Stimulated activated naive CD8-positive, alpha-beta T cell treated with anti-CD3 and anti-CD28 coated beads, Interleukin-15, amount 100 ng/mL, for 72 hours (primary cell): ENCODE measurements around the gene FMNL3.

ENCODE experiments used
- ATAC-seq: fragments of 150-1000 bp; cut with Tn5 transposase; 2 replicates; pipeline ENCODE4 v1.10.0; 2021; ENCODE audit warnings: mild to moderate bottlenecking, moderate library complexity
- DNase-seq, 2 donors: peaks; one replicate each; pipeline ENCODE4 v3.0.0; 2021 to 2022
- H3K27ac Mint-ChIP-seq, 2 donors: one replicate each; pipeline ENCODE4 v1.8.0; 2022; ENCODE audit warnings: mild to moderate bottlenecking in 2 of 2, mixed read lengths in 2 of 2, moderate library complexity in 2 of 2
- H3K27me3 Mint-ChIP-seq: one replicate; pipeline ENCODE4 v1.8.0; 2022; ENCODE audit warnings: mixed read lengths
- H3K4me1 Mint-ChIP-seq: one replicate; pipeline ENCODE4 v1.8.0; 2022; ENCODE audit warnings: mild to moderate bottlenecking, mixed read lengths
- H3K4me3 Mint-ChIP-seq, 2 donors: one replicate each; pipeline ENCODE4 v1.8.0; 2022; ENCODE audit warnings: mild to moderate bottlenecking in 2 of 2, mixed read lengths in 2 of 2, moderate library complexity in 1 of 2
- H3K9me3 Mint-ChIP-seq, 2 donors: one replicate each; pipeline ENCODE4 v1.8.0; 2022; ENCODE audit warnings: mixed read lengths in 2 of 2

Gene FMNL3

GRCh38 chr12:49599961-49600360 is 107.2 kb downstream of the FMNL3 start:
- no peaks in the 10 kb centered on the region for H3K27me3 Mint-ChIP-seq
- H3K4me1 Mint-ChIP-seq = peaks cover 3% of the 10 kb centered on the region
- H3K4me3 Mint-ChIP-seq = no peak overlapping the region
- no peak overlapping the region for H3K27ac Mint-ChIP-seq
- no peak for DNase-seq
- no peak for ATAC-seq
- H3K9me3 Mint-ChIP-seq = no peaks in the 10 kb centered on the region

DNA sequence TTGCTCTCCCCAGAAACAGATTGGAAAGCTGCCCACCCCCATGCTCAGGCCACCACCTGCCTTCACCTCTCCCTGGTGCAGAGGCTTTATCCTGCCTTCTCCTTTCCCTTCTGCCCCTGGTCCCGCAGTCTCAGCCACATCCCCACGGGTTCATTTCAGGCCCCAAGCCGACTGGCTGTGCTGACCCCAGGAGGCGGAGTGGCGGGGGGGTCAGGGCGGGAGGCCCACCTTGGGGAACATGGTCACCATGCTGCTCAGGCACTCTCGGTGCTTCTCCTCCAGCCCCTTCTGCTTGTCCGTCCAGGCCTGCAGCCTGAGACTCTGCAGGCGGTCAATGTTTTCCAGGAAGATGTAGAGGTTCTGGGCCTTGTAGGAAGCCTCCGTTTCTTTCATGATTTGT is 108.7 kb downstream of the FMNL3 start:
- ATAC-seq (no peak), DNase-seq (no peak)
- no peaks in the 10 kb centered on the region for H3K4me1 Mint-ChIP-seq
- no peaks in the 10 kb centered on the region for H3K9me3 Mint-ChIP-seq
- H3K27ac Mint-ChIP-seq = no peak overlapping the region
- H3K27me3 Mint-ChIP-seq = no peaks in the 10 kb centered on the region
- no peak overlapping the region for H3K4me3 Mint-ChIP-seq

DNA sequence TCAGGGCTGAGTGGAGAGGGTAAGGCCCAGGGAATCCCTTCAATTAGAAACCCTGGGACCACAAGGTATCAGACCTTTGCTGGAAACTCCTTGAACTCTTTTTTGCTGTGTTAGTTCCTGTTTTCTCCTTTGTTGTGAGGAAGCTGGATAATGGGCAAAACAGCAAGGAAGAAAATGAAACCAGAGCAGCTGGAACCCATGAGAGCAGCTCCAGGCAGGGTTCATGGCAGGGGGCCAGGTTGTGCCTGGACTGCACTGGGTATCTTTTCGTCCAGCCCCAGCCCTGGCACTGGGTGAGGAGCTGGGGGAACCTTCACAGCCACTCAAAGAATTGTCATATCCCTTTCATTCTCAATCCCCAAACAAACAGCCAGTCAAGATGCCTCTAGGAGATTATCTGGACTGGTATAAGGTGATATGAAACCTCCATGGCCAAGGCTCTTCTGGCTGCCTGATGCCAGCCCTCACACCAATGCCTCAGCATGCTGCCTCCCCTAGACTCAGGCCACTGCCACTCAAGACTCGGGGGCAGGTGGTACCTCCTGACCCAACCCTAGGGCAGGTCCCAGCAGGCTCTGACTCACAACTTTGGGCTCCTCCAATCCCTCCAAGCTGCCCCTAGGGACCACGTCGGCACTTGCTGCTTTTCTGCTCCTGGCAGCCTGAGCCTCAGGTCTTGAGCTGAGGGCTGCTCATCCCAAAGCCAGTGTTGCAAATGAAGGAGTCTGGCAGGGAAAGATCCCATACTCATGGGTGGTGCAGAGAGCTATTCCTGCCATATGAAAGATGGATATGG is 118.3 kb downstream of the FMNL3 start:
- no peak overlapping the region for H3K4me3 Mint-ChIP-seq
- H3K4me1 Mint-ChIP-seq = peaks cover 5% of the 10 kb centered on the region
- no peaks in the 10 kb centered on the region for H3K27me3 Mint-ChIP-seq
- ATAC-seq = no peak
- H3K9me3 Mint-ChIP-seq = peaks cover 4 to 18% of the 10 kb centered on the region in 2 donors
- no peak for DNase-seq
- peak overlapping the region in 1 of 2 donors; percentile 64 for H3K27ac Mint-ChIP-seq

- Mint-ChIP-seq H3K27me3 (no peaks in the 10 kb centered on the region), H3K4me1 (peaks cover 5% of the 10 kb centered on the region), H3K9me3 (peaks cover 4 to 18% of the 10 kb centered on the region in 2 donors), H3K27ac (peak overlapping the region in 1 of 2 donors; percentile 45), H3K4me3 (no peak overlapping the region)
- no peak for ATAC-seq
- no peak for DNase-seq
Measured at GRCh38 chr12:49588281-49588680, 118.9 kb downstream of the FMNL3 start.

- ATAC-seq (no peak), DNase-seq (no peak)
- Mint-ChIP-seq H3K9me3 (peaks cover 0 to 18% of the 10 kb centered on the region in 2 donors), H3K27me3 (no peaks in the 10 kb centered on the region), H3K27ac (no peak overlapping the region), H3K4me3 (no peak overlapping the region), H3K4me1 (peaks cover 5% of the 10 kb centered on the region)
Measured at GRCh38 chr12:49587174-49587908, 119.9 kb downstream of the FMNL3 start.
